Activated CD4-positive, alpha-beta T cell treated with anti-CD3 and anti-CD28 coated beads for 24 hours (primary cell): ENCODE measurements around the gene TRAPPC5.

ENCODE experiments used
- DNase-seq, 2 donors: peaks; one replicate each; pipeline ENCODE4 v3.0.0-alpha.2; 2020; ENCODE audit warnings: low read depth in 2 of 2

TRAPPC5 gene

DNA sequence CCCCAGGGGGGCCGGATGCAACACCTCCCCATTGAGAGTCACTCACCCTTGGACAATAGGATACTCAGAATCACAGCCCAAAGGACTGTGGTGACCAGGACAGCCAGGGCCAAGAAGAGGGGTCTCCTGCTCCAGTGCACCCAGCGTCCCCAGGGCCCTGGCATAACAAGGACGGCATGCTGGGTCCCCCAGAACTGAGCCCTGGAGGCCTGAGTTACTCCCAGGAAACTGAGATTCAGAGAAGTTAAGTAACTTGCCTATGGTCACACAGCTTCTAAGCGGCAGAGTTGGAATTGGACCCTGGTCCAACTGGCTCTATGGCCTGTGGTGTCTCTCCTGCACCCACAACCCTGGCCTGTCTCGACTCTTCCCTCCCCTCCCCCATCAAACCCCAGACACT is 51.0 kb downstream of the TRAPPC5 start:
- no peak for DNase-seq

DNA sequence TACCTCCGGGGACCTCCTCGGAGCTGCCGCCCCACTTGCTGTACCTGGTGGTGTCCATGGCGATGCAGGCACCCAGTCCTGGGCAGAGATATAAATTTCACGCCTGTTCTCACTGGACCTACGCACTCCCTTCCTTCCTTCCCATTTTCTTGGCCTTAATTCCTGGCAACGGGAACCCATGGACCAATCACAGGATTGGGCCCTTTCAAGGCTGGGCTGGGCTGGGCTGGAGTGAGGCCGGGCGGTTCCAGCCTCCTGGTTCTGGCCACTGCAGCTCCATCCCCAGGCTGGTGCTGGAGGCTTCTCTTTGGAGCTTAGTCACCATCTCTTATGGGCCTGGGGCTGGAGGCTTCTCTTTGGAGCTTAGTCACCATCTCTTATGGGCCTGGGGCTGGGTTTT is 51.4 kb downstream of the TRAPPC5 start, which contains the start of gene CLEC4G:
CLEC4G (minus strand) TSS at position 66 of the 400 bp plus-strand sequence; CDS start at position 58, 8 bp downstream.
- DNase-seq: no peak

DNA sequence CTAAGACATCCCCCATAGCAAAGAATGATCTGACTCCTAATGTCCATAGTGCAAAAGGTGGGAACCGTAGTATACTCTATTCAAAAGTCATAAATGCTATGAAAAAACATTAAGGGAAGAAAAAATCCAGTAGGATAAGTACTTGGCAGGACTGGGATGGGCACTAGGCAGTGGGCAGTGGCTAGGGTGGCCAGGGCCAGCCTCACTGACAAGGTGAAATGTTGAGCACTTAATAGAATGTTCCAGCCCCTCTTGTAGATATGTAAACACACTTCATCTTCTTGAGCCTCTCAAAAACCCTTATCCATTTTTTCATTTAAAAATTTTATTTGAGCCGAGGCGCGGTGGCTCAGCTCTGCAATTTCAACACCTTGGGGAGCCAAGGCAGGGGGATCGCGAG is 52.7 kb downstream of the TRAPPC5 start:
- no peak for DNase-seq

DNA sequence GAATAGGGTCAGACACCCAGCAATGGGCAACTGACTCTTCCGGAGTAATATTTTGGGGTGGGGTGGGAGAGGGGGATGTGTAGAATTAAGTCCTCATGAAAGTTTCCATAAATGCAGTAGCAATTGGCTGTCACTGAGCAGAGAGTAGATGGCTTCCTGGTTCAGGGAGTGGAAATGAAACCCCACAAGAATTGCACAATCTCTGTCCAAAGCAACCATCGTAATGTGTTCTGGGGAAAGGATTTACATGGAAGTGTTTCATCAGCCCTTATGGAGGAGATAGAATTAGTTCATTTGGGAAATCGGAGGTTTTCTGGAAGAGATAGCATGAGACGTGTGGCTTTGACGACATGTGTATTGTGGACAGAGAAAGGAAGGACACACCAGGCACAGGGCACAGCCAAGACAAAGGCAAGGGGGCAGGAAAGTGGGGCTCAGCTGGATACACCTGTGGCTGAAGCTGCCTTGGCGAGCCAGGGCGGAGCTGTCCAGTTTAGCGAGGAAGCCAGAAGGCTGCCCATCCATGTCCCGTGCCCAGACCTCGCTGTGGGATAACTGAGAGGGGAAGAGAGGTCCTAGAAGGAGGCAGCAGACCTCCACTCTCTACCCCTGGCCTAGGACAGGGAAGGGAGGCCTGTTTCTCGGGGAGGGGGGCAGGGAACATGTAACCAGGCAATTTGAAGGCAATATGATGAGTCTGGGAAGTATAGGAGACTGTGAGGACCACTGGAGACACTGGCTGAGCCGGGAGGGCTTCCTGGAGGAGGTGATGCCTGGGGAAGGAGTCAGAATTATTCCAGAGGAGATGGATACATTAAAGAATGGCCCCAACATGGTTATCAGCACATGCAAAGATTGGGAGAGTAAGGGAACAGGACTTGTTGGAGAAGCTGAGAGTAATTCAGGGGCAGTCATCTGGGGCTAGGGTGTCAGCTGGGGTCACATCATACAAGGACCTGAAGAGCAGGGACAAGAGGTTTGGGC is 53.9 kb downstream of the TRAPPC5 start:
- DNase-seq: no peak

- DNase-seq: no peak
Observed at GRCh38 chr19:7736148-7736547, 55.5 kb downstream of the TRAPPC5 start.

- DNase-seq: no peak
Observed at GRCh38 chr19:7737215-7737614, 56.6 kb downstream of the TRAPPC5 start.
